Pancreas (tissue), 10 donors: ENCODE measurements around the gene PER1. TPM values are rescaled to one million over a fixed set of nuclear protein-coding genes. Genes with fewer than 3 reads are reported as not detected.
A peak's percentile ranks its signal among the peaks of the same experiment; 100 is the strongest.

Experiments used
- ATAC-seq, 4 donors: fragments of 200-7000 bp; cut with Tn5 transposase; one replicate each; pipeline versions ENCODE4 v1.8.0 to v1.9.1; 2020; ENCODE audit warnings: mild to moderate bottlenecking in 4 of 4, moderate library complexity in 4 of 4
- DNase-seq, 6 donors: peaks; one replicate each; pipeline ENCODE4 v3.0.0-alpha.2; 2020
- FAIRE-seq: peaks from 2 replicates; lab custom pipeline; 2012; peaks lifted over from hg19 to GRCh38; lab: Jason Lieb, UNC
- H3K27ac ChIP-seq, 4 donors: fragments of 200-600 bp; sonication (generic); 1 replicate in 3 of 4; 2 replicates in 1 of 4; pipeline versions ENCODE4 v1.5.0 to v1.8.0; 2020
- H3K27me3 ChIP-seq, 4 donors: fragments of 200-600 bp; one replicate each; pipeline ENCODE4 v1.8.0; 2021
- H3K36me3 ChIP-seq, 3 donors: fragments of 200-600 bp; sonication (generic) in 1 of 3; one replicate each; pipeline versions ENCODE4 v1.5.0 to v1.8.0; 2020 to 2021
- H3K4me1 ChIP-seq, 3 donors: fragments of 200-600 bp; one replicate each; pipeline ENCODE4 v1.8.0; 2021
- H3K4me3 ChIP-seq, 4 donors: fragments of 200-600 bp; sonication (generic) in 2 of 4; one replicate each; pipeline versions ENCODE4 v1.5.0 to v1.8.0; 2020 to 2021
- H3K9me3 ChIP-seq, 4 donors: fragments of 200-600 bp; one replicate each; pipeline ENCODE4 v1.8.0; 2021
- CTCF ChIP-seq, 4 donors: fragments of 200-600 bp; sonication (generic) in 3 of 4; IDR thresholded peaks; one replicate each; pipeline versions ENCODE4 v1.5.0 to v1.8.0; 2021; ENCODE audit warnings: antibody characterized with exemption in 4 of 4
- WGBS, 2 donors: extraction: QIAGEN DNeasy Blood & Tissue Kit; methylation state at CpG; one replicate each; pipeline ENCODE4 v1.1.7; 2013; 5-methylcytosine and 5-hydroxymethylcytosine counted together
- intact Hi-C, 3 donors: fragments of 100-400 bp; cut with DNase I; formaldehyde crosslinking; loops; one replicate each; pipeline versions ENCODE4 v1.11.1 to v1.14.2; 2022
- polyA plus RNA-seq, 2 donors: library from polyadenylated mRNA; stranded (reverse); fragments of 200-250 nt; gene quantifications; one replicate each; pipeline ENCODE4 v1.2.3, GENCODE V29; 2013
- total RNA-seq, 6 donors: library from RNA; stranded (reverse); fragmentation: NEBNext Ultra II Directional in 4 of 6; extraction: Animal tissue kit (Norgen Biotek cat#: 25700) in 4 of 6; gene quantifications; one replicate each; pipeline versions ENCODE4 v1.2.1 to v1.2.4, GENCODE V29; 2021 to 2023
- donor health status: healthy with polysubstance abuse.
- donor health status: DM: no; HTN: no; CAD: no; lungs with moderate emphysema.
- donor health status: DM: no; HTN: no; CAD: no.
- donor health status: control.
- donor health status: control.
- donor health status: Bipolar disorder and iron deficiency.
- donor health status: DM: yes; HTN: yes; CAD: no.
- donor health status: DM: no; HTN: no; CAD: no.
- donor health status: DM: no; HTN: no; CAD: no.
- donor health status: DM: yes; HTN: yes; CAD: no.

Gene PER1
- total and polyA plus RNA-seq, 8 donors: 17.5 to 158 (median 95.1) TPM

GRCh38 chr17:8186446-8186786, 34.2 kb upstream of the PER1 start:
- Histone ChIP-seq H3K4me3 (peak overlapping the region; percentile 32 to 60 (median 54)), H3K27me3 (no peaks in the 10 kb centered on the region), H3K36me3 (no peaks in the 10 kb centered on the region), H3K27ac (peak overlapping the region; percentile 54 to 98 (median 81)), H3K4me1 (peaks cover 0 to 18% (median 13%) of the 10 kb centered on the region in 3 donors), H3K9me3 (no peaks in the 10 kb centered on the region)
- intact Hi-C loops: loop anchor here in 2 of 3 donors (2.0 to 10.0 kb wide), 4 partner anchors 36 to 68 kb away; partner anchors contain the start of genes ALOXE3 (in 1 of the 2) and HES7 (in 1 of the 2)
- TF ChIP-seq CTCF (IDR thresholded peaks at IDR 0.05): no peak
- FAIRE-seq (no peak), DNase-seq (no peak), ATAC-seq (no peak)
- WGBS, 2 donors: 0% methylated on average over 23 of the region's 23 CpGs

- no peaks in the 10 kb centered on the region for H3K9me3 ChIP-seq
- 0% methylated on average over 44 of the region's 44 CpGs for WGBS, 2 donors
- FAIRE-seq: no peak
- H3K27me3 ChIP-seq: no peaks in the 10 kb centered on the region
- H3K4me3 ChIP-seq: peak overlapping the region; percentile 32 to 60 (median 54)
- TF ChIP-seq CTCF (IDR thresholded peaks at IDR 0.05): no peak
- intact Hi-C loops: loop anchor here in 2 of 3 donors (2.0 to 10.0 kb wide), 4 partner anchors 36 to 67 kb away; partner anchors contain the start of genes ALOXE3 (in 1 of the 2) and HES7 (in 1 of the 2)
- H3K4me1 ChIP-seq: peaks cover 0 to 14% (median 13%) of the 10 kb centered on the region in 3 donors
- peak; percentile 44 to 65 (median 48) for ATAC-seq
- H3K27ac ChIP-seq: peak overlapping the region; percentile 54 to 98 (median 81)
- H3K36me3 ChIP-seq: no peaks in the 10 kb centered on the region
- peak; percentile 78 to 100 (median 96) for DNase-seq
These were observed 33.6 kb upstream of the PER1 start for GRCh38 chr17:8185582-8186445.

- Histone ChIP-seq H3K4me3 (peak overlapping the region in 2 of 4 donors; percentile 42 to 58), H3K27me3 (no peaks in the 10 kb centered on the region), H3K36me3 (no peaks in the 10 kb centered on the region), H3K4me1 (peaks cover 7 to 20% (median 7%) of the 10 kb centered on the region in 3 donors), H3K27ac (peak overlapping the region in 2 of 4 donors; percentile 46 to 63), H3K9me3 (no peaks in the 10 kb centered on the region)
- 72% methylated on average over 19 of the region's 19 CpGs for WGBS, 2 donors
- no peak for TF ChIP-seq CTCF (IDR thresholded peaks at IDR 0.05)
- FAIRE-seq: no peak
- ATAC-seq: no peak
- intact Hi-C loops: no loop called here
- peak in 2 of 6 donors; percentile 15 to 32 for DNase-seq
These were observed 25.0 kb upstream of the PER1 start for GRCh38 chr17:8176998-8177731.

GRCh38 chr17:8176197-8176940, 24.2 kb upstream of the PER1 start, which contains the start of gene TMEM107:
Gene TMEM107 (minus strand): TSS chr17:8176380. CDS start chr17:8176286, 94 bp downstream.
- peak within 1 kb of the TSS; percentile 33 to 69 (median 54) for H3K27ac ChIP-seq
- peak; percentile 83 to 95 (median 86) for DNase-seq
- no peak for FAIRE-seq
- H3K36me3 ChIP-seq: no peaks in the 10 kb centered on the region
- H3K4me3 ChIP-seq: peak within 1 kb of the TSS; percentile 23 to 58 (median 34)
- intact Hi-C loops: no loop called here
- no peak for TF ChIP-seq CTCF (IDR thresholded peaks at IDR 0.05)
- H3K9me3 ChIP-seq: no peaks in the 10 kb centered on the region
- H3K27me3 ChIP-seq: no peaks in the 10 kb centered on the region
- peak; percentile 69 to 83 (median 80) for ATAC-seq
- peaks cover 7 to 20% (median 7%) of the 10 kb centered on the region in 3 donors for H3K4me1 ChIP-seq
- 2 to 3% methylated on average over 56 of the region's 56 CpGs for WGBS, 2 donors
